ENCODE measurements around the gene FAM107B.

FAM107B gene

GRCh38 chr10:14601872-14602725 lies 172.6 kb downstream of the FAM107B start:
- no peak for DNase-seq (ENCODE audit: low read depth)
- TF ChIP-seq, protein P1, sequence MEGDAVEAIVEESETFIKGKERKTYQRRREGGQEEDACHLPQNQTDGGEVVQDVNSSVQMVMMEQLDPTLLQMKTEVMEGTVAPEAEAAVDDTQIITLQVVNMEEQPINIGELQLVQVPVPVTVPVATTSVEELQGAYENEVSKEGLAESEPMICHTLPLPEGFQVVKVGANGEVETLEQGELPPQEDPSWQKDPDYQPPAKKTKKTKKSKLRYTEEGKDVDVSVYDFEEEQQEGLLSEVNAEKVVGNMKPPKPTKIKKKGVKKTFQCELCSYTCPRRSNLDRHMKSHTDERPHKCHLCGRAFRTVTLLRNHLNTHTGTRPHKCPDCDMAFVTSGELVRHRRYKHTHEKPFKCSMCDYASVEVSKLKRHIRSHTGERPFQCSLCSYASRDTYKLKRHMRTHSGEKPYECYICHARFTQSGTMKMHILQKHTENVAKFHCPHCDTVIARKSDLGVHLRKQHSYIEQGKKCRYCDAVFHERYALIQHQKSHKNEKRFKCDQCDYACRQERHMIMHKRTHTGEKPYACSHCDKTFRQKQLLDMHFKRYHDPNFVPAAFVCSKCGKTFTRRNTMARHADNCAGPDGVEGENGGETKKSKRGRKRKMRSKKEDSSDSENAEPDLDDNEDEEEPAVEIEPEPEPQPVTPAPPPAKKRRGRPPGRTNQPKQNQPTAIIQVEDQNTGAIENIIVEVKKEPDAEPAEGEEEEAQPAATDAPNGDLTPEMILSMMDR (IDR thresholded peaks at IDR 0.05; ENCODE audit: control insufficient read depth, extremely low read depth, insufficient read depth) = no peak
- no peak overlapping the region for H3K4me3 ChIP-seq (ENCODE audit: low read depth, low read length)

GRCh38 chr10:14601326-14601725 lies 173.4 kb downstream of the FAM107B start:
- TF ChIP-seq, protein P1 (IDR thresholded peaks at IDR 0.05; ENCODE audit: control insufficient read depth, extremely low read depth, insufficient read depth) = no peak
- DNase-seq (ENCODE audit: low read depth) = no peak
- H3K4me3 ChIP-seq (ENCODE audit: low read depth, low read length) = no peak overlapping the region

DNA sequence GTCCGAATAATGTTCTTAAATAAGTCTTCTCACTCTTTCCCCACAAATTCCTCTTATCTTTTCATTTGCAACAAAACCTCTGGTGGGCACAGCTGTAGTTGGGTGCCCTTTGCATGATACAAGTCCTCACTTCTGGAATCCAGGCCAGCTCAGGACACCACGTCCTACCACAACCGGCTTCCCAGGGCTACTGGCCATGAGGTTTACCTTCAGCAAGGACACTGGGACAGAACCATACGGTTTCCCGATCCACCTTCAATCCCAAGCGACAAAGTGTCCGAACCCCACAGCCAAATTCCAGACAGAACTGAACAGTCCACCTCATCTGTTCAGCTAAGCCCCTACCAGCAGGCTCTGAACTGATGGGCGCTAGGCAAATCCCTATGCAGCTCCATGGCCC lies 174.6 kb downstream of the FAM107B start:
- TF ChIP-seq, protein P1 (IDR thresholded peaks at IDR 0.05; ENCODE audit: control insufficient read depth, extremely low read depth, insufficient read depth) = no peak
- H3K4me3 ChIP-seq (ENCODE audit: low read depth, low read length) = no peak overlapping the region
- DNase-seq (ENCODE audit: low read depth) = no peak

GRCh38 chr10:14598809-14599764 lies 175.6 kb downstream of the FAM107B start:
- H3K4me3 ChIP-seq (ENCODE audit: low read depth, low read length) = no peak overlapping the region
- no peak for DNase-seq (ENCODE audit: low read depth)
- TF ChIP-seq, protein P1 (IDR thresholded peaks at IDR 0.05; ENCODE audit: control insufficient read depth, extremely low read depth, insufficient read depth) = no peak

GRCh38 chr10:14595526-14596182 lies 179.0 kb downstream of the FAM107B start:
- no peak overlapping the region for H3K4me3 ChIP-seq (ENCODE audit: low read depth, low read length)
- DNase-seq (ENCODE audit: low read depth) = no peak
- TF ChIP-seq, protein P1 (IDR thresholded peaks at IDR 0.05; ENCODE audit: control insufficient read depth, extremely low read depth, insufficient read depth) = no peak

DNA sequence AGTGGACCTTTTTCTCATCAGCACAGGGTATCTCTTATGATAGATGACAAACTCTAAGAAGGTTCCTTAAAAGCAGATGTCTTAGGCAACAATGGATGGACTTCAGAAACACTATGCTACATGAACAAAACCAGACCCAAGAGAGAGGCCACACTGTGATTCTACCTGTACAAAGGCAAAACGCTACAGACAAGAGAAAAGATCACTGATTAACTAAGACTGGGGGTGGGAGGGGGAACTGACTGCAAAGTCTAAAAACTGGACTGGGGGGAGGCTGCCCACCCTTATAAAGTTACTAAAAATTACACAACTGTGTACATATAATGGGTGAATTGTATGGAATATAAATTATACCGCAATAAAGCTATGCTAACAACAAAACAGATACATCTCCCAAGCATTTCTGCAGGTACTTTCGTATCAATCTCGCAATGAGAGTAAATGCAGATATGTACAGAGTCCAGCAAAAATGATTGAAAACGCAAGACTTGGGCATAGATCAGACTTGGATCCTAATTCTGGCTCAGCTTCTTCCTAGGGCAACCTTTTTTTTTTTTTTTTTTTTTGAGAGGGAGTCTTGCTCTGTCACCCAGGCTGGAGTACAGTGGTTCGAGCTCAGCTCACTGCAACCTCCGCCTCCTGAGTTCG lies 179.7 kb downstream of the FAM107B start:
- no peak for DNase-seq (ENCODE audit: low read depth)
- TF ChIP-seq, protein P1 (IDR thresholded peaks at IDR 0.05; ENCODE audit: control insufficient read depth, extremely low read depth, insufficient read depth) = no peak
- H3K4me3 ChIP-seq (ENCODE audit: low read depth, low read length) = no peak overlapping the region

All from LNCaP clone FGC (cell line).